COR-L47 (cell line): Measurements from ENCODE around the gene PRKCA.
"Not testable (repeated sequence)": the region's sequence is repeated elsewhere in the genome, so short reads cannot be mapped to it uniquely, and the experiment has no call there.

Experiments used
- DNase-seq: peaks from one replicate; lab custom pipeline; 2025; lab: John Stamatoyannopoulos, UW

Gene PRKCA

DNA sequence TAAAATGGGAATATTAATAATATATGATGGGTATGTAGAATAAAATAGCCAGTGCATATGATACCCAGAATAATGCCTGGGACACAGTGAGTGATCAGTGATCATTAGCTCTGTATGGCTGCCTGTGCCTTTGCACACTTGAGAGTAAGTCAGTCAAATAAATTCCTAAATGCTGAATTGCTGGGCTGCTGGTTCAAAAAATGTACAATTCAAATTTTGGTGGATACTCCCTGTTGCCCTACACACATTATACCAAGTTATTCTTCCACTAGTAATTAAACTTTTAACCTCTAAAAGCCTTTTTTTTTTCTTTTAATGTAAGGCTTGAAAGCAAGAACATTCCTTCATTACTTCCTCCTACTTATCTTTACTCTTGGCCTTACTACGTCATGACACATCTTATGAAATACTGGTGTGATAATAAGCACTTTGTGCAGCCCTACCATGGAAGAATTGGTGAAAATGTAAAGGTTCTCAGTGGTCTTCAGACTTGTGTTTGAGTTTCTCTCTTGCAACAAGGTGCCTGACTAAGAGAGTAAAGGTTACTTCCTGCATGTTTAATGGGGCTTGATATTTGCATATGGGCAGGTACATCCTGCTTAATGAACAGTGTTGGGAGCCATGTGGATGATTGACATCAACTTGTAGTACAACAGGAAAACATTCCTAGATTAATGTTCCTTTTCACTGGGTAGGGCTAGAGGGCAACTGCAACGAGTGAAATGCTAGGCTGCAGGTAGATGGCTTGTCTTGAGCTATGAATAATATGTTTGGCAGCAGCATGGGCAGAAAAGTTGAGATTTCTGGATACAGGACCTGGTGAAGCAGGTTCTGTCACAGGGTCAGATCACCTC lies 84.3 kb downstream of the PRKCA start:
- no peak for DNase-seq

DNA sequence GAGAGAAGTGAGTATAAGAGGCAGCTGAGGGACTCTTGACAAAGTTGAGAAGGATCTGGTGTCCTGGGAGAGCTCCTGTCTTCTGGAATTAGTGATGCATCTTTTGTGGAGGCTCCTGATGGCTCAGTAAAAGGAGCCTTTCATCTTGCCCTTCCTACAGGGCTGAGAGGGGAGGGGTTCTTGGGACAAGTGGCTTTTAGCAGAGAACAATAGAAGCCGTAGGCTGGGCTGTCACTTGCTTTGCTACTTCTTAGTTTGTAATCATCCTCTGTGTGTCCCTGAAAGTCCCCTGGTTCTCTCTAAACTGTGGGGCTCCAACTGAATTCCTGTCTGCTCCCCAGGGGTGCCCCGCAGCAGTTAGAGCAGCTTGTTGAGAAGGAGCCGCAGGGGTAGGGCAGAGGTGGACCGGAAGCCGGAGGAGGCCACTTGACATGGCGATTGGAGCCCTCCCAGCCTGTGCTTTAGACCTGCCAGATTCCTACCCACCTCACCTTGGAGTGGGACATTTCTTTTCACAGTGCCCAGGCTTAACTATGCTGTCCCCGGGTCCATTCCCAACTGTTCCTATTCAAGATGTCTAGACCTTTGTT lies 85.1 kb downstream of the PRKCA start:
- no peak for DNase-seq

DNA sequence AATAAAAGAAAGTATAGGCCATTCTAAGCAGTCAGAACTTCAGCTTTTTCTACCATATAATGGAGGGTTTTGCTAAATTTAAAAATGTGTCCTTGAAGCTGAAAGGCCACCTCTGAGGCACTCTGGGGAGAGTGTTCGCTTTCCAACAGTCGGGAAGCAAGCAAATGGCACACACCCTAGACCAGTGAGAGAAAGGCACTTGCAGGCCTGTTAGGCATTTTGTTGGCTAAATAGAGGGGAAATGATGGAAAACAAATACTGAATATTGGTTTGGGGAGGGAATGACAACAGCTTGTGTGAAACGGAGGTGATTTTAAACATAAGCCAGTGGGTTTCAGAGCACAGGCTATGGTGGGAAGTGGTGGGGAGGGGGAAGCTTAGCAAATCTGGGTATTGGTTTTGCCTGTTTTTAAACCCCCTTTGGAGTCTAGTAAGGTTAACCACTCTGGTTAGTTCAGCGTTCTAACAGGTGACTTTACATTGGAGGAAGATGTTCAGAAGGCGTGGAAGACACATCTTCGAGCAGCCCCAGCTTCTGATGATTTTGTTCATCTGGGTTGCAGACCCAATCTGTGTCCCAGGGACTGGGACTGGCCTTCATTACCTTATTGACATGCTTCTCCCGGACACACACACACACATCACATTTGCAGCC lies 90.5 kb downstream of the PRKCA start:
- peak; percentile 6 for DNase-seq

DNA sequence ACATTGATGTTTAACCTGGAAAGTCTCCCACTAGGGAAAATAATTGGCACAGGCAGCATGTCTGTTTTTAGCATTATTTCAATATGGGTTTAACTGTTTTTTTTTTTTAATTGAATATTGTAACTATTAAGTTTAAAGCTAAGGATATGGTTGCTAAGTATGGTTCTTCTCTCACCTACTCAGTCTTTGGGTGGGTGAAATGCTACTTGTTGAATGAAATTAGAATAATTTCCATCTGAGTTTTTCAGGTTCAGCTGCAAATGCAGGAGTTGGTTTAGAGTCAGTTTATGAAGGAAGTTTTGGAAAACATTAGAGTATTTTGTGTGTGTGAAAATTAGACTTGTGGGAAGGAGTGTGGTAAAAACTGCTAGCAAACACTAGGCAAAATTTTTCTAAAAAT lies 93.5 kb downstream of the PRKCA start:
- no peak for DNase-seq

DNA sequence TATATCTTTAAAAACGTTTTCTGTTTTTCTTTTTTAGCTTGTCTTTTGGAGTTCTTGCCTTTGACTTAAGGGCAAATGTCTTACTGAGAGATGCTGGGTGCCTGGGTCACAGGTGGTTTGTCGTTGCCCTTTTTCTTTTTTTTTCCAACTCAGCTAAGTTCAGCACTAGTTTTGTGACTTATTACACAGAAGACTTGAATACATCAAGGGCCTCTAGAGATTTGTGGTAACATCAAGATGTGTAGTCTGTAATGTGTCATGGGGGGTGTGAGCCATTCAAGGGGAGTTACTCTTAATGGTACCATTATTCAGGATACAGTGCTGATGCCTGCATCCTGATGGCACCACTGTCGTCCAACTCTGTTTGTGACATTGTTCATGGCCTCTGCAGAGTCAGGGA lies 95.1 kb downstream of the PRKCA start:
- no peak for DNase-seq

DNA sequence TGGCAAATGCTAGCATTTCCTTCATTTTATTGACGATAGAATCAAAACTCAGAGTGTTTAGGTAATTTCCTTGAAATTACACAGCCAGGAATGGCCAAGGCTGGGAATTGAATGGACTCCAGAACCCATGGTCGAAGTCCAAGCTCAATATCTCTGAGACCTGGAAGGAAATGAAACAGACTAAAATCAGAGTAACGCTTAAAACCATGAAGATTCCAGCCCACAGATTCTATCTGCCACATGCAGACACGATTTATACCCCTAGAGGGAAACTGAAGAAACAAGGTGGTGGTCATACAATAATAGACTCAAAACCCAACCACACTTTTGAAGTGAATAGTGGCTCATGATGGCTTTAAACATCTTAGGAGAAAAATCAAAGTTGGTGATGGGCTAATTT lies 95.6 kb downstream of the PRKCA start:
- DNase-seq = no peak

DNA sequence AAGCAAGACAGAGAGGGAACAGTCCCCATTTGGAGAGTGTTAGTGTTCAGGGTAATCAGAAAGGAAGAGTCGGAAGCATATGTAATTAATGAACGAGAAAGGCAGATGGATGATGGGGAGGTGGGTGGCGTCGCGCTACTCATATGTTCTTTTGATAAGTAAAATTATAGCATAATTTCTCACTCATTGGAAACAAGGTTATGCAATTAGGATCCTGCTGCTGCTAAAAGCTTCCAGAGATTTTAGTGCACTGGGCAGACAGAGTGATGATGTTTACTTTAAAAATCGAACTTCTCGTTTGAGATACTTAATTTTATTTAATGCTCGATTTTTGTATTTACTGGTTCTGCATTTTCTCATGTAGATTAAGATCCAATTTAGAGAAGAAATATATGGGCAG lies 96.2 kb downstream of the PRKCA start:
- peak; percentile 24 for DNase-seq

DNA sequence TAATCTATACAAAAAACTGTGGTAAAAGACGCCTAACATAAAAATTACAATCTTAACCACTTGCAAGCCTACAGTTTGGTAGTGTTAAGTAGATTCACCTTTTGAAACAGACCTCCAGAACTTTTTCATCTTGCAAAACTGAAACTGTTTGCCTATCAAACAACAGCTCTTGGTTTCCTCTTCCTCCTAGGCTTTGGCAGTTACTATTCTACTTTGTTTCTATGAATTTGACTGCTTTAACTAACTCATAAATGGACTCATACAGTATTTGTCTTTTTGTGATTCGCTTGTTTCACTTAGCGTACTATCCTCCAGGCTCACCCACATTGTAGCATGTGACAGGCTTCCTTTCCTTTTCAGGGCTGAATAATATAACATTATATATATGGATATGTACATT lies 97.0 kb downstream of the PRKCA start:
- DNase-seq = no peak

DNA sequence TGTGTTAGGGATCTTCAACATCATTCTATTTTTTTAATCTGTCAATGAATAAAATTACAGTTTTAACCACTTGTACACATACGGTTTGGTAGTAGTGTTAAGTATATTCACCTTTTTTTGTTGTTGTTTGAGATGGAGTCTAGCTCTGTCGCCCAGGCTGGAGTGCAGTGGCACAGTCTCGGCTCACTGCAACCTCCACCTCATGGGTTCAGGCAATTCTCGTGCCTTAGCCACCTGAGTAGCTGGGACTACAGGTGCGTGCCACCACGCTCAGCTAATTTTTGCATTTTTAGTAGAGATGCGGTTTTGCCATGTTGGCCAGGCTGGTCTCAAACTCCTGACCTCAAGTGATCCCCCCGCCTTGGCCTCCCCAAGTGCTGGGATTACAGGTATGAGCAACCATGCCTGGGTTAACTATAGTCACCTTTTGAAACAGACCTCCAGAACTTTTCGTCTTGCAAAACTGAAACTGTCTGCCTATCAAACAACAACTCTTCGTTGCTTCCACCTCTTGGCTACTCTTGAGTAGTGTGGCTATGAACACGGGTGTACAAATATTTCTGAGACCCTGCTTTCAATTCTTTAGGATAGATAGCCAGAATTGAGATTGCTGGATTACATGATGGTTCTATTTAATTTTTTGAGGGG lies 97.8 kb downstream of the PRKCA start:
- DNase-seq = not testable (repeated sequence)

DNA sequence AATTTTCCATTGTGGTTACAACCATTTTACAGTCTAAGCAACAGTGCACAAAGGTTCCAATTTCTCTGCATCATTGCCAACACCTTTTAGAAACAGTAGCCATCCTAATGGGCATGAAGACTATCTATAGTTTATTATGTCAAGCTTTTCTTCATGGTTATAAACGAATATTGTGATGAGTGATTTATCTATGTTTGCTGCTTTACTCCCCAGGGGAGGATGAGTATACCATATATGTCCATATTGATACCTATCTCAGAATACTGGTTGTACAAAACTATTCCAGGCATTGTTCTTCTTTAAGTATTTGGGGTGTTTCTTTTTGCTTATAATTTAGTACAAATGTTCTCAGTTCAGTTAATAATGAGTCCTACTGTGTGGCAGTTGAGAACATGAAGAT lies 98.3 kb downstream of the PRKCA start:
- DNase-seq = no peak

DNA sequence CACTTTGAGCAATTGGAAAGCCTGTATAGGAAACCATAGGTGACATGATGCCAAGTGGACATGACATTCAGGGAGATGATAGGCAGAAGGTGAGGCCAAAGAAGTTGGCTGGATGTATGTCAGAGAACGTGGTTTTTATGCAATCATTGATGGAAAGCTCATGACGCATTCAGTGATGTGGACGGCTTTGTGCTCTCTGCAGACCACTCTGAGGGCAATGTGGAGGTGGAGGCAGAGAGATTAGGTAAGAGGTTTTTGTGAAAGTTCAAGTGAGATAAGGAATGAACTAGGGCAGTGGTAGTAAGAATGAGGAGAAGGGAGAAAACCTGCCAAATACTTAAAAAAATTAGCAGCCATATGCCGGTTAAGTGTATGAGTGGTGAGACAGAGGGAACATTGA lies 99.0 kb downstream of the PRKCA start:
- DNase-seq = no peak

DNA sequence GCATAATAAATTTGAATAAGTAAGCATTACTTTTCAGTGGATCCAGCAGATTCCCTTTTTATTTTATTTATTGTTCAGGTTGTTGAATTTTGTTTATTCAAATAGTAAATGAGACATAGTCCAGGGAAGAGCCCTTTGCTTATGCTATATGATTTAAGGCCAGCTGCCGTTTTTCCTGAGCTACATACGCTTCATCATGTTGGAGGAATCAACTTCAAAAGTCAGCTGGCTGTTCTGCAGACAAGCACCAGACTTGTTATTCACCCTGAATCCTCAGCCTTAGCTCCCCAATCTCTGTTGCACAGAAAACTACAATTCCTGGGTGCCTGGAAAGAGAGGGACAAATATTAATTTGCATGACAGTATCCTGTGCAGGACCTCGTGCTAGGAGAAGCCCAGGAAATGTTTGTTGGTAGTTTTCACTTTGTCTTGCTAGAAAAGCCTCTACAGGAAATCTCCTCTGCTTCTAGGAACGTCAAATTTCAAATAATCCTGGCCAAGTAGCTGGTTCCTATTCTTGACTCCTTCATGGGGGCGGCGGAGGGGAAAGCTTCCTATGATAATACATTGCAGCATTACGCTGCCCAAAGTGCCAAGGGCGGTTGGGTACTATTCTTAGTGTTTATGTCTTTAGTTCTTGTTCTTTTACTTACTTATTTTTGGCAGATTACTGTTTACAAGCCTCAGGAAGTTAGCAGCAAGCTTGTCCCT lies 101.6 kb downstream of the PRKCA start:
- no peak for DNase-seq

DNA sequence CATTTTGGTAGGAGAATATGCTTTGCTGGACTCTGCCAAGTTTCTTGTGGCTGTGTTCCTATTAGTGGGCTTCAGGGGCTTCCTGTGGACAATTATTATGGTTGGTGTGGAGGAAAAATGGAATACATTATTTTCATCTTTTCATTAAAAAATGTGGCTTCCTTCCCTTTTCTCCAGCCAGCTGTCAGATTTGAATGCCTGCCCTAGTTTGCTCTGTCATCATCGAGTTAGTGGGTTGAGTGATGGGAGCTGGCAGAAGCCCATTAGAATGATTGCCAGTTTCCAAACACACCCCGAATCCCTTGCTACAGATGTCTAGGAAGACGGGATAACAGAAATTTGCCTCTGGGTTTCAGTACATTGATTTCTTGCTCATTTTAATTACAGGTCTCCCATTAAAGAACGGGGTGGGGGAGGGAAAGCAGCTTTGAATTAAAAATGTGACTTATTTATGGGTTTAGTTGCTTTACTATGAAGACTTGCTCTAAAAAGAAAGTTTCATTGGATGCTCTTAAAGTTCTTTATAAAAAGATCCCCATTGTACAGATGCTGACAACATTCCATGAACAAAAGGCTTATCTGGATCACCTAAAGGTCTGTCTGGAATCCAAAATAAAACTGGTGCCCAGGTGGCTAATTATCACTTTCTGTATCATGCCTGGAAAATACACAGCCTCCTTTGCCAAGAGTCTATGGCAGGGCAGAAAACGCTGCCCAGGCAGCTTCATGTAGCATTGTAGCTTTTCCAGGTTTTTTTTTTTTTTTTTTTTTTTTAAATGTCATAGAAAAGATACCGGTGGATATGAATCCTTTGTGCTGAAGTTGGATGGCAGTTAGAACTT lies 103.6 kb downstream of the PRKCA start:
- peak; percentile 75 for DNase-seq

DNA sequence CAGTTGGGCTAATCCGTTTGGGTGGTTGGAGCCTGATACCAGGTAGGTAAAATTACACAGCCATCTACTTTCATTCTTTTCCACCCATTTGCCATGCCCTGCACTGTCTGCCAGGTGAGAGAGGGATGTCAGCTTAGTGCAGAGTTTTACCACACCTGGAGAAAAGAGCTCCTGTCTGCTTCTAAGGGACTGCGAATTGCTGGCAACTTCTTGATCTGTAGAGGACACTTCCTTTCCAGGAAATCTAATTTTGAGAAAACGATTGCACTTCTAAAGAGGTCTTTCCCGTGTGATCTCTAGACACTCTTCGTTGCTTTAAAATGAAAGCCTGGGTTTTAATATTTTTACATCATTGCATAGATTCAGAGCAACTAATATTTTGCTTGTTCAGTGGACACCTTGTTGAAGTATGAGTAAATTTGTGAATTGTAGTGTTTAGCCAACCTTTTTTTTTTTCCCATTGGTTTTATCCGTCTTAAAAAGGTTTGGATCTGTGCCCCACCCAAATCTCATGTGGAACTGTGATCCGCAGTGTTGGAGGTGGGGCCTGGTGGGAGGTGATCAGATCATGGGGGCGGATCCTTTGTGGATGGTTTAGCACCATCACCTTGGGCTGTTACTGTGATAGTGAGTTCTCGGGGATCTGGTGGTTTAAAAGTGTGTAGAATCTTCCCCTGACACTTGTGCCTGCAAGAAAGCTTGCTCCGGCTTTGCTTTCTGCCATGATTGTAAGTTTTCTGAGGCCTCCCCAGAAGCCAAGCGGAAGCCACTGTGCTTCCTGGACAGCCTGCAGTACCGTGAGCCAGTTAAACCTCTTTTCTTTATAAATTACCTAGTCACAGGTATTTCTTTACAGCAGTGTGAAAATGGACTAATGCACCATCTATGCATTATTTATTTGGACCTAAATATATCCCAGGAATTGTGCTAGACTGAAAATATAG lies 104.6 kb downstream of the PRKCA start:
- DNase-seq = peak; percentile 16

DNA sequence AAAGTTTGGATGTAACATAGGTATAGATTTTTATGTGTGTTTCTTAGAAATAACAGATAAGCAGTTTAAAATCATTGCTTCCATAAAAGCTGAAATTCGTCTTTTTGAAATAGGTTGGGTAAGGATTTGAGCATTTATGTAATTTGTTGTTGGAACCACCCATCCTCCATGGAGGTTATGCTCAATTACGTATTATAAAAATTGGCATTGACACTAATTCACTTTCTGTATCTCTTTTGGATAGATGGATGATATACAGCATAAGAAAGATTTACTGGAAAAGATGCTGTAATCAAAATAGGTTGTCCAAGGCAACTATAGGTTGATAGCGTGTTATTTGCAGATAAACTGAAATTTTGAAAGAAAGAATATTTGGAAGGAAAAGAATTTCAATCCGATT lies 105.5 kb downstream of the PRKCA start:
- no peak for DNase-seq

DNA sequence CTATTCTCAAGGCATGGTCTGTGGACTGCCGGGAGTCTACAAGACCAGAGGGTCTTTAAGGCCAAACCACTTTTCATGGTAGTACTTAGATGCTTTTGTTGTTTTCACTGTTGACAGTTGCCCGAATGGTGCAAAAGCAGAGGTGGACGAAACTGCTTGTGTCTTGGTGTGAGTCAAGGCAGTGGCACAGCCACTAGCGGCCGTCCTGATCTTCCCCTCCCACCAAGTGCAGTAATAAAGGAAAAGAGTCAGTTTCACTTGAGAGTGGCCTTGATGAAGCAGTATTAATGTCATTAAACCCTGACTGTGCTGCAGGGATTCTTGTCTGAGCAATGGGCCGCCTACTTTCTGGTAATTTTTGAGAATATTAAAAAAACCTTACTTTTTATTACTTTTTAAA lies 109.1 kb downstream of the PRKCA start:
- DNase-seq = no peak

DNA sequence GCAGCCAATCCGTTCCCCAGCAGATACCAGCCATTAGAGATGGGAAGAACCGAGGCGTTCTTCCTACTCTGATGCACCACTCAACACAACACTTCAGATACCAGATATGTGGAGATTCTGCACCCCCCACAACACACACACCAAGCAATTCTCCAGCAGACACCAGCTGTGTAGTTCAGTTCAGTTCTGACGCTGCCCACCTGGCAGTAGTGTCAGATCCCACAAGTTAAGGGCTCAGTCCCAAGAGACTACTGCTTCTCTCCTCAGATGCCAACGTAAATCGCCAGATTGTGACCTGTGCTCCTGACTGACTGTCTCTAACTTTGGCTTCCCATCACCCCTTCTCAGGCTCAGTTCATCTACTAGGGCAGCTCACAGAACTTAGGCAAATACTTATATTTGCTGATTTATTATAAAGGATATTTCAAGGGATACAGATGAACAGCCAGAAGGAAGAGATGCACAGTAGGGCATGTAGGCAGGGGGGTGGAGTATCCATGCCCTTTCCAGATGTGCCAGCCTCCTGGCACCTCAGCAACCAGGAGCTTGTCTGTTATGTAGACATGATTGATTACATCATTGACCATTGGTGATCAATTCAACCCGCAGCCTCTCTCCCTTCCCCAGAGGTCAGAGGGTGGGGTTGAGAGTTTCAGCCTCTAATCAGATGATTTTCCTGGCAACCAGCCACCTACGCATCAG lies 110.6 kb downstream of the PRKCA start:
- DNase-seq = no peak

DNA sequence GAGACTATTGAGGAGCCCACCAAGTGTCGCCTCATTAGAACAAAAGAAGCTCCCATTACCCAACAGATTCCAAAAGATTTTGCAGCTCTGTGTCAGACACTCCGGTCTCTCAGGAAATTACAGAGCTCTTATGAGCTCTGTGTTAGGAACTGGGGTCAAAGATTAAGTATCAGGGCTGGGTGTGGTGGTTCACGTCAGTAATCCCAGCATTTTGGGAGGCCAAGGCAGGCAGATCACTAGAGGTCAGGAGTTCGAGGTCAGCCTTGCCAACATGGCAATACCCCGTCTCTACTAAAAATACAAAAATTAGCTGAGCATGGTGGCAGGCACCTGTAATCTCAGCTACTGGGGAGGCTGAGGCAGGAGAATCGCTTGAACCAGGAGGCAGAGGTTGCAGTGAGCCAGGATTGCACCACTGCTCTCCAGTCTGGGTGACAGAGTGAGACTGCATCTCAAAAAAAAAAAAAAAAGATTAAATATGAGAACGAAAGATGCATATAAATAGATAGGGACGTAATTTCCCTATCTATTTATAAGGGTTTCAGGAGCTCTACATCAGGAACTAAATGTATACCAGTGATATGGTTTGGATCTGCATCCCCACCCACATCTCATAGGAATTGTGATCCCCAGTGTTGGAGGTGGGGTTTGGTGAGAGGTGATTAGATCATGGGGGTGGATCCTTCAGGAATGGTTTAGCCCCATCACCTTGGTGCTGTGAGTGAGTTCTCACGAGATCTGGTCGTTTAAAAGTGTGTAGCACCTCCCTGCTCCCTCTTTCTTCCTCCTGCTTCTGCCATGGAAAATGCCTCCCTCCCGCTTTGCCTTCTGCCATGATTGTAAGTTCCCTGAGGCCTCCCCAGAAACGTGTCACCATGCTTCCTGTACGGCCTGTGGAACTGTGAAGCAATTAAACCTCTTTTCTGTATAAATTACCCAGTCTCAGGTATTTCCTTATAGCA lies 111.4 kb downstream of the PRKCA start:
- DNase-seq = no peak
